Tibial nerve (tissue), 4 donors: ENCODE data around the gene TNFRSF19. TPM values are rescaled to one million over a fixed set of nuclear protein-coding genes. Genes with fewer than 3 reads are reported as not detected.

Source experiments
- DNase-seq, 2 donors: peaks; one replicate each; pipeline ENCODE4 v3.0.0-alpha.2; 2019; ENCODE audit warnings: low spot score in 2 of 2
- H3K27ac ChIP-seq, 4 donors: fragments of 200-600 bp; sonication (generic) in 3 of 4; one replicate each; pipeline ENCODE4 v1.5.1; 2017 to 2019; ENCODE audit warnings: mild to moderate bottlenecking in 1 of 4
- H3K27me3 ChIP-seq, 2 donors: fragments of 200-600 bp; sonication (generic) in 1 of 2; one replicate each; pipeline versions ENCODE4 v1.5.1 to v1.6.0; 2017 to 2019
- H3K36me3 ChIP-seq, 3 donors: fragments of 200-600 bp; sonication (generic); one replicate each; pipeline ENCODE4 v1.5.1; 2018 to 2019
- H3K4me1 ChIP-seq, 4 donors: fragments of 200-600 bp; sonication (generic) in 3 of 4; one replicate each; pipeline ENCODE4 v1.5.1; 2017 to 2019
- H3K4me3 ChIP-seq, 4 donors: fragments of 200-600 bp; sonication (generic) in 3 of 4; one replicate each; pipeline ENCODE4 v1.5.1; 2017 to 2019; ENCODE audit warnings: mild to moderate bottlenecking in 1 of 4, moderate library complexity in 1 of 4
- H3K9me3 ChIP-seq, 4 donors: fragments of 200-600 bp; sonication (generic) in 3 of 4; one replicate each; pipeline ENCODE4 v1.5.1; 2017 to 2019
- CTCF ChIP-seq, 5 experiments: fragments of 200-600 bp in 3 of 5; fragments of 450-650 bp in 2 of 5; sonication (generic) in 3 of 5; IDR thresholded peaks; one replicate each; pipeline ENCODE4 v1.5.1; 2016 to 2019; ENCODE audit warnings: antibody characterized with exemption in 5 of 5, mild to moderate bottlenecking in 3 of 5, moderate library complexity in 2 of 5
- EP300 ChIP-seq, 2 donors: sonication (generic); formaldehyde crosslinking; IDR thresholded peaks; one replicate each; pipeline ENCODE4 v1.6.1; 2017; ENCODE audit warnings: antibody characterized with exemption in 2 of 2, mild to moderate bottlenecking in 1 of 2
- POLR2A ChIP-seq, 2 donors: fragments of 450-650 bp; IDR thresholded peaks; one replicate each; pipeline ENCODE4 v1.6.1; 2017; ENCODE audit warnings: antibody characterized with exemption in 2 of 2, mild to moderate bottlenecking in 2 of 2, moderate library complexity in 2 of 2
- WGBS, 2 donors: methylation state at CpG; one replicate each; pipeline ENCODE4 v1.1.5; 2018; 5-methylcytosine and 5-hydroxymethylcytosine counted together
- total RNA-seq, 4 donors: library from RNA; depleted of rRNA; stranded (reverse); fragments of >200 nt; gene quantifications; one replicate each; pipeline ENCODE4 v1.1.0, GENCODE V29; 2016

Gene TNFRSF19
- total RNA-seq, 4 donors from 2014 or later: 10.7 to 24.3 (median 20.3) TPM

GRCh38 chr13:23639674-23640073, 69.5 kb downstream of the TNFRSF19 start:
- H3K4me1 ChIP-seq: peaks cover 0 to 33% (median 2%) of the 10 kb centered on the region in 4 donors
- WGBS, 2 donors: 26 to 38% methylated on average over 6 of the region's 6 CpGs
- H3K27ac ChIP-seq: peak overlapping the region in 2 of 4 donors; percentile 31 to 58
- no peaks in the 10 kb centered on the region for H3K36me3 ChIP-seq
- H3K4me3 ChIP-seq: no peak overlapping the region
- no peaks in the 10 kb centered on the region for H3K9me3 ChIP-seq
- no peak for DNase-seq
- TF ChIP-seq CTCF (IDR thresholded peaks at IDR 0.05) (no peak), EP300 (IDR thresholded peaks at IDR 0.05) (no peak), POLR2A (IDR thresholded peaks at IDR 0.05) (no peak)
- no peaks in the 10 kb centered on the region for H3K27me3 ChIP-seq

- no peak for DNase-seq
- WGBS, 2 donors: 44 to 60% methylated on average over 4 of the region's 4 CpGs
Measured at GRCh38 chr13:23642110-23642509, 71.9 kb downstream of the TNFRSF19 start.

GRCh38 chr13:23643338-23644125, 73.3 kb downstream of the TNFRSF19 start:
- H3K4me1 ChIP-seq: peaks cover 0 to 16% (median 2%) of the 10 kb centered on the region in 4 donors
- no peak overlapping the region for H3K4me3 ChIP-seq
- DNase-seq: no peak
- no peak for TF ChIP-seq CTCF (IDR thresholded peaks at IDR 0.05)
- no peak for TF ChIP-seq EP300 (IDR thresholded peaks at IDR 0.05)
- TF ChIP-seq POLR2A (IDR thresholded peaks at IDR 0.05): no peak
- peak overlapping the region in 1 of 4 donors; percentile 1 for H3K27ac ChIP-seq
- H3K27me3 ChIP-seq: no peaks in the 10 kb centered on the region
- no peaks in the 10 kb centered on the region for H3K9me3 ChIP-seq
- no peaks in the 10 kb centered on the region for H3K36me3 ChIP-seq
- 45 to 61% methylated on average over 4 of the region's 4 CpGs for WGBS, 2 donors

More at GRCh38 chr13:23642110-23642509, 71.9 kb downstream of the TNFRSF19 start:
- Histone ChIP-seq H3K9me3 (no peaks in the 10 kb centered on the region), H3K4me1 (peaks cover 0 to 30% (median 2%) of the 10 kb centered on the region in 4 donors), H3K27me3 (no peaks in the 10 kb centered on the region), H3K36me3 (no peaks in the 10 kb centered on the region), H3K4me3 (no peak overlapping the region), H3K27ac (no peak overlapping the region)
- TF ChIP-seq CTCF (IDR thresholded peaks at IDR 0.05) (no peak), EP300 (IDR thresholded peaks at IDR 0.05) (no peak)

- Histone ChIP-seq H3K36me3 (no peaks in the 10 kb centered on the region), H3K4me3 (no peak overlapping the region), H3K4me1 (peaks cover 0 to 13% (median 2%) of the 10 kb centered on the region in 4 donors), H3K27ac (no peak overlapping the region), H3K27me3 (no peaks in the 10 kb centered on the region), H3K9me3 (no peaks in the 10 kb centered on the region)
- WGBS, 2 donors: 69 to 89% methylated on average over 2 of the region's 2 CpGs
- no peak for DNase-seq
- TF ChIP-seq POLR2A (IDR thresholded peaks at IDR 0.05) (no peak), EP300 (IDR thresholded peaks at IDR 0.05) (no peak), CTCF (IDR thresholded peaks at IDR 0.05) (no peak)
Measured at GRCh38 chr13:23644126-23644419, 73.9 kb downstream of the TNFRSF19 start.

GRCh38 chr13:23644527-23645138, 74.4 kb downstream of the TNFRSF19 start:
- DNase-seq: no peak
- Histone ChIP-seq H3K36me3 (no peaks in the 10 kb centered on the region), H3K4me1 (peaks cover 0 to 7% (median 0%) of the 10 kb centered on the region in 4 donors), H3K27ac (no peak overlapping the region), H3K27me3 (no peaks in the 10 kb centered on the region), H3K9me3 (no peaks in the 10 kb centered on the region), H3K4me3 (no peak overlapping the region)
- 59 to 67% methylated on average over 5 of the region's 5 CpGs for WGBS, 2 donors
- TF ChIP-seq CTCF (IDR thresholded peaks at IDR 0.05): no peak
- TF ChIP-seq POLR2A (IDR thresholded peaks at IDR 0.05): no peak
- no peak for TF ChIP-seq EP300 (IDR thresholded peaks at IDR 0.05)
